ENCODE data around the gene SLAIN2.
"Not testable (repeated sequence)": the region's sequence is repeated elsewhere in the genome, so short reads cannot be mapped to it uniquely, and the experiment has no call there.

SLAIN2 gene

DNA sequence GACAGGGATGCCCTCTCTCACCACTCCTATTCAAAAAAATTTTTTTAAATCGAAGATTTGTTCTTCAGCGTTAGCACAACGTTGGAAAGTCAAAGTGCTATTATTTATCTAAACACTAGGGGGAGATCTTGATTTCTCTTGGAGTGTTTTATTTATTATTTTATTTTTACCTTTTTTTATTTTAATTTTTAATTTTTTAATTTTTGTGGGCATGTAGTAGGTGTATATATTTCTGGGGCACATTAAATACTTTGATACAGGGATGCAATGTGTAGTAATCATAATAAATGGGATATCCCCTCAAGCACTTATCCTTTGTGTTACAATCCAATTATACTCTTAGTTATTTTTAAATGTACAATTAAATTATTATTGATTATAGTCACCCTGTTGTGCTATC is 104.4 kb downstream of the SLAIN2 start:
- DNase-seq (ENCODE audit: low read depth), result no peak

DNA sequence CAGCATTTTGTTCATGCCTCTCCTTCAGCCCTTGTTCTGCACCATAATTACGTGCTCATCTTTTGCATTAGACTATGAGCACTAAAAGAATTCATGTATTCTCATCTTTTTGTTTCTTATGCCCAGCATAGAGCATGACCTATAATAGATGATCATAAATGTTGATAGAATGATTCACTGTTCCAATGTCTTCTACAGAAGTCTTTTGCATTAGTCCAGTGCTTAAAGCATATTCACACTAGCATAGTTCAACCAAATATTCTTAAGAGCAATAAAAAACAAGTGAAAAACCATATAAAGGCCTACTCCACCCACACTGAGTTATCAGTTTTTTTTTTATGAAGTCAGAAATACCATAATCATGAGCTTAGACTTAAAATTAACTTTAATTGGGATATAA is 105.3 kb downstream of the SLAIN2 start:
- no peak for DNase-seq (ENCODE audit: low read depth)

GRCh38 chr4:48449151-48449550 is 107.8 kb downstream of the SLAIN2 start:
- no peak for DNase-seq (ENCODE audit: low read depth)

DNA sequence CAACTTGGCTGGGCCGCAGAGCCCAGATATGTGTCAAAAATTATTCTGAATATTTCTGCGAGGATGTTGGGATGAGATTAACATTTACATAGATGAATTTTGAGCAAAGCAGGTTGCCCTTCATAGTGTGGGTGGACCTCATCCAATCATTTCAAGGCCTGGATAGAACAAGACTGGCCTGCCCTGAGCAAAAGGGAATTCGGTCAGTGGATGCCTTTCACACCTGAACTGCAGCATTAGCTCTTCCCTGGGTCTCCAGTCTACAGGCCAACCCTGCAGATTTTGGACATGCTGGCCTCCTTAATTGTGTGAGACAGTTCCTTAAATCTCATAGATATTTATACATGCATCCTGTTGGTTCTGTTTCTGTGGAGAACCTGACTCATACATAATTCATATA is 109.4 kb downstream of the SLAIN2 start:
- no peak for DNase-seq (ENCODE audit: low read depth)

- not testable (repeated sequence) for DNase-seq (ENCODE audit: low read depth)
These were observed 110.3 kb downstream of the SLAIN2 start for GRCh38 chr4:48451656-48452055.

DNA sequence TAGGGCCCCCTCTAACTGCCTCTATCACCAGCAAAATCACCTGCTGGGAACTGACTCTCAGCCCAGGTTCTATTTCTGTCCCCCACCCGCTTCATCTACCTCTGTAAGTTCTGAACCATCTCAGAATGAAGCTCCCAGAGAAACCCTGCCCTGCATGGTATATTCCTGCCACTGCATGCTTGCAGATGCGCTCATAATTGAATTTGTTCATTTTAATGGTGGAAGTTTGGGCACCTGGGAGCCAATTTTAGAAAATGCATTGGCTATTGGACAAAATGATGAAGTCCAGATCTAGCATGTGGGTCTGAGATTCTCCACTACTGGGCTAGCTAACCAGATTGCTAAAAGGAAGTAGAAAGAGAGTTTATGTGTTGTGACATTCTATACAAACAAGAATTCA is 113.3 kb downstream of the SLAIN2 start:
- no peak for DNase-seq (ENCODE audit: low read depth)

- DNase-seq (ENCODE audit: low read depth), result no peak
These were observed 119.7 kb downstream of the SLAIN2 start for GRCh38 chr4:48461000-48461399.

DNA sequence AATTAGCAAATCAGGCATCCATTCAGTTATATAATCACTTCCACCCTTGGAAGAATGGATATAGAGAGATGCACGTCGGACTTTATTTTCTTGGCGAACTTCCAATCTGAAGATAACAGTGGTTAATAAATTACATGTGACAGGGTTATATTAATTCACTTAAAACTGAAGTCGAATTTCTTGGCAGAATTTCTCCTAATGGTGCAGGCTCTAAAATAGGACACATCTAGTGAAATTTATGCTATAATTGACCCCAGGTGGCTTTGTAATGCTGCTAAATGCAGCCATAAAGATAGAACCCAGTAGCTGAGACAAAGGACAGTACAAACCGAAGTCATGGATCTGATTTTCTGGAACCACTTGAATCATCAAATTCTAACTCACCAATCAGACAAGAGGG is 121.0 kb downstream of the SLAIN2 start:
- no peak for DNase-seq (ENCODE audit: low read depth)

DNA sequence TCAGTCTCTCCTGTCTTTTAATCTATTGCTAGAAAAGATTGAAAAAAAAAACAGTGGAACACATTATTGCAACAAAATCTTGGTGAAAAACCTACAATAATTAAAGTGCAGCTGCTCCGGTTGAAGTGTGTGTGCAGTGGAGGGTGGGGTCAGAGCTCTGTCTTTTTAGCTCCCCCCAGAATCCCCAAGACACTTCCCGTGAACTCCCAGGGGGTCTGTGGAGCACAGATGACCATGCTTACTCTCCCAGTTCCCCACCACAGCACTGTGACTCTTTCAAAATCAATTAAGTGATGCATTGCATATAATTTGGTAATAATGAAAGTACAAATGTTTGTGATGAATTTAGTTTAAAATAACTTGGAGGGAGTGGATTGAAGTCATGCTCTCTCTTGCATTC is 126.1 kb downstream of the SLAIN2 start:
- DNase-seq (ENCODE audit: low read depth), result no peak

- no peak for DNase-seq (ENCODE audit: low read depth)
These were observed 126.6 kb downstream of the SLAIN2 start for GRCh38 chr4:48467891-48468290.

- no peak for DNase-seq (ENCODE audit: low read depth)
These were observed 128.8 kb downstream of the SLAIN2 start for GRCh38 chr4:48470137-48470536.

GRCh38 chr4:48470570-48470969 is 129.2 kb downstream of the SLAIN2 start:
- DNase-seq (ENCODE audit: low read depth), result no peak

DNA sequence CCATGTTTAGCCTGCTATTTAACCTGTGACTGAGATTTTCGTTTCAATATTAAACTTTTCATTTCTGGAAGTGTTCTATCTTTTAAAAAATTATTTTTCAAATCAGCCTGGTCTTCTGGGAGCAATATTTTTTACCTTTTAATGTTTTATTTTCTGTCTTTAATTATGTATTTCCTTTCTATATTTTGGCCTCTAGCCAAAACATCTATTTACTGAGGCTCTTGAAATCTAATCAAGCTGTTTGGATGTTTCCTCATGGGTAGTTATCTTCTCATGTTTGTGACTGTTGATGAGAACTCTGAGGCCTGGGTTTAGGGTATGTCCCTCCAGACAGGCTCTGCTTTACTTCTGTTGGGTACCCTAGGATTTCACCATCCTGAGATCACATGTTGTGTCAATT is 131.5 kb downstream of the SLAIN2 start:
- DNase-seq (ENCODE audit: low read depth), result no peak

- DNase-seq (ENCODE audit: low read depth), result no peak
These were observed 134.4 kb downstream of the SLAIN2 start for GRCh38 chr4:48475770-48476169.

All from CMK (cell line).